Trophoblast cell (in vitro differentiated cells and primary cell): ENCODE results near the gene PADI2.

Experiments
- DNase-seq, 2 donors: peaks; one replicate each; pipeline ENCODE4 v3.0.0-alpha.2; 2016
- H2AFZ ChIP-seq: 2 replicates; pipeline ENCODE4 v1.6.1; 2013; ENCODE audit warnings: low read length, moderate library complexity, mild to moderate bottlenecking; ENCODE audit not compliant: insufficient read depth, poor library complexity
- H2AK5ac ChIP-seq: 2 replicates; pipeline ENCODE4 v1.6.1; 2013; ENCODE audit warnings: mild to moderate bottlenecking, low read length
- H2BK120ac ChIP-seq: 2 replicates; pipeline ENCODE4 v1.6.1; 2013; ENCODE audit warnings: low read length, mild to moderate bottlenecking, moderate library complexity; ENCODE audit not compliant: insufficient read depth, poor library complexity
- H2BK12ac ChIP-seq: 2 replicates; pipeline ENCODE4 v1.6.1; 2013; ENCODE audit warnings: mild to moderate bottlenecking, low read length, moderate library complexity
- H2BK5ac ChIP-seq: 2 replicates; pipeline ENCODE4 v1.6.1; 2013; ENCODE audit warnings: low read length, low read depth, moderate library complexity, mild to moderate bottlenecking; ENCODE audit not compliant: poor library complexity
- H3K14ac ChIP-seq: 2 replicates; pipeline ENCODE4 v1.6.1; 2013; ENCODE audit warnings: mild to moderate bottlenecking, low read length
- H3K18ac ChIP-seq: 2 replicates; pipeline ENCODE4 v1.6.1; 2013; ENCODE audit warnings: mild to moderate bottlenecking, low read length
- H3K23ac ChIP-seq: 2 replicates; pipeline ENCODE4 v1.6.1; 2013; ENCODE audit warnings: low read length
- H3K27ac ChIP-seq: 2 replicates; pipeline ENCODE4 v1.5.1; 2013; ENCODE audit warnings: low read depth, mild to moderate bottlenecking, inconsistent platforms, low read length, moderate library complexity
- H3K27me3 ChIP-seq: 2 replicates; pipeline ENCODE4 v1.6.1; 2013; ENCODE audit warnings: inconsistent platforms, mild to moderate bottlenecking, low read length, moderate library complexity; ENCODE audit not compliant: insufficient read depth
- H3K36me3 ChIP-seq, 2 experiments: 1 replicate in 1 of 2; 2 replicates in 1 of 2; pipeline ENCODE4 v1.6.1; 2013; ENCODE audit warnings: low read length in 2 of 2, mild to moderate bottlenecking in 2 of 2, moderate library complexity in 1 of 2; ENCODE audit not compliant: insufficient read depth in 2 of 2, control insufficient read depth in 1 of 2
- H3K4ac ChIP-seq: 2 replicates; pipeline ENCODE4 v1.6.1; 2013; ENCODE audit warnings: low read depth, mild to moderate bottlenecking, low read length, moderate library complexity
- H3K4me1 ChIP-seq, 2 experiments: 1 replicate in 1 of 2; 2 replicates in 1 of 2; pipeline ENCODE4 v1.6.1; 2013; ENCODE audit warnings: low read length in 2 of 2, mild to moderate bottlenecking in 2 of 2, moderate library complexity in 1 of 2; ENCODE audit not compliant: insufficient read depth in 2 of 2, control insufficient read depth in 1 of 2
- H3K4me2 ChIP-seq: 2 replicates; pipeline ENCODE4 v1.6.1; 2013; ENCODE audit warnings: inconsistent platforms, mild to moderate bottlenecking, low read length, moderate library complexity
- H3K4me3 ChIP-seq: 2 replicates; pipeline ENCODE4 v1.5.1; 2013; ENCODE audit warnings: mild to moderate bottlenecking, low read depth, low read length, inconsistent platforms
- H3K79me1 ChIP-seq: one replicate; pipeline ENCODE4 v1.6.1; 2013; ENCODE audit warnings: low read length
- H3K79me2 ChIP-seq: 2 replicates; pipeline ENCODE4 v1.6.1; 2013; ENCODE audit warnings: low read length, mild to moderate bottlenecking; ENCODE audit not compliant: control insufficient read depth, insufficient read depth, poor library complexity
- H3K9ac ChIP-seq: 2 replicates; pipeline ENCODE4 v1.6.1; 2013; ENCODE audit warnings: mild to moderate bottlenecking, low read length
- H3K9me3 ChIP-seq: 2 replicates; pipeline ENCODE4 v1.6.1; 2013; ENCODE audit warnings: low read depth, mild to moderate bottlenecking, control low read depth, inconsistent platforms, low read length; ENCODE audit not compliant: insufficient read depth
- H4K12ac ChIP-seq: 2 replicates; pipeline ENCODE4 v1.6.1; 2013; ENCODE audit warnings: low read depth, mild to moderate bottlenecking, low read length, moderate library complexity
- H4K8ac ChIP-seq: 2 replicates; pipeline ENCODE4 v1.6.1; 2013; ENCODE audit warnings: low read depth, mild to moderate bottlenecking, low read length, moderate library complexity
- H4K91ac ChIP-seq: one replicate; pipeline ENCODE4 v1.6.1; 2013; ENCODE audit warnings: low read depth, mild to moderate bottlenecking, low read length, moderate library complexity
- WGBS: extraction: QIAGEN DNeasy Blood & Tissue Kit; methylation state at CpG from one replicate; pipeline ENCODE4 v1.1.7; 2013; ENCODE audit warnings: missing lambda C conversion rate; ENCODE audit not compliant: insufficient read length, insufficient coverage; ENCODE audit errors: extremely low coverage; 5-methylcytosine and 5-hydroxymethylcytosine counted together

PADI2 gene

DNA sequence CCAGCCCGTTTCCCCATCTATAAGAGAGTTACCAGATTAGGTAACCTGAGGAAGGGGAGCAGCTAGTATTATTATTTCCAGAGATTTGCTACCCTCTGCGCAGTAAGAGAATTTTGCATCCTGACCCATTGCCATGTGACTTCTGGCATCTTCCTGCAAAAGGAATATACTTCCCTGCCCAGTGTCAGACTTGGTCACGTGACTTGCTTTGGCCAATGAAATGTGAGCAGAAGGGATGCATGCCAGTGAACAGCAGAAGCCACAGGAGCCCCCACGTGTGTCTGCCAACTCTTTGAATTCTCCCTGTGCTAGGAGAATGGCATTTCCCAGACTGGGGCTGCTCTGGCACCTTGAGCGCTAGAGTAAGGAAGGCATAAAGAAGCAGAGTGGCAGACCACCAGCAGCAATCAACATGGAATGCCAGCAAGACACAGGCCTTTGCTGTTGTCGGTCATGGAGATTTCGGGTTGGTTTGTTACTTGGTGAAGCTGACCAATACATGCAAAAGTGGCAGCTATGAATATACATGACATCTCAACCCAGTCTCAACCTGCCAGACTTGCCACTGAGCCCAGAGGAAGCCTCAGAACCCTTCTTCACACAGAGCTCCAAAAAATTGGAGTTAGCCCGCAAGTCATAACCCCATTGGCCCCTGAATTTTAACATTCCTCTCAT lies 39.0 kb downstream of the PADI2 start:
- Histone ChIP-seq H3K27ac (no peak overlapping the region), H2AK5ac (no peak overlapping the region), H3K14ac (no peak overlapping the region), H3K79me1 (no peaks in the 10 kb centered on the region), H2AFZ (no peak overlapping the region), H4K12ac (no peak overlapping the region), H3K9me3 (peaks cover 5% of the 10 kb centered on the region), H3K4ac (no peak overlapping the region), H3K4me1 (no peaks in the 10 kb centered on the region), H2BK120ac (no peak overlapping the region), H3K23ac (no peak overlapping the region), H3K4me2 (no peak overlapping the region), H3K18ac (no peak overlapping the region), H2BK5ac (no peak overlapping the region), H4K91ac (no peak overlapping the region), H3K9ac (peak overlapping the region; percentile 43), H3K4me3 (no peak overlapping the region), H4K8ac (no peak overlapping the region), H2BK12ac (no peak overlapping the region), H3K79me2 (no peaks in the 10 kb centered on the region), H3K36me3 (no peaks in the 10 kb centered on the region), H3K27me3 (no peaks in the 10 kb centered on the region)
- WGBS: no CpG with 5 or more reads among the region's 8 CpGs
- no peak for DNase-seq

DNA sequence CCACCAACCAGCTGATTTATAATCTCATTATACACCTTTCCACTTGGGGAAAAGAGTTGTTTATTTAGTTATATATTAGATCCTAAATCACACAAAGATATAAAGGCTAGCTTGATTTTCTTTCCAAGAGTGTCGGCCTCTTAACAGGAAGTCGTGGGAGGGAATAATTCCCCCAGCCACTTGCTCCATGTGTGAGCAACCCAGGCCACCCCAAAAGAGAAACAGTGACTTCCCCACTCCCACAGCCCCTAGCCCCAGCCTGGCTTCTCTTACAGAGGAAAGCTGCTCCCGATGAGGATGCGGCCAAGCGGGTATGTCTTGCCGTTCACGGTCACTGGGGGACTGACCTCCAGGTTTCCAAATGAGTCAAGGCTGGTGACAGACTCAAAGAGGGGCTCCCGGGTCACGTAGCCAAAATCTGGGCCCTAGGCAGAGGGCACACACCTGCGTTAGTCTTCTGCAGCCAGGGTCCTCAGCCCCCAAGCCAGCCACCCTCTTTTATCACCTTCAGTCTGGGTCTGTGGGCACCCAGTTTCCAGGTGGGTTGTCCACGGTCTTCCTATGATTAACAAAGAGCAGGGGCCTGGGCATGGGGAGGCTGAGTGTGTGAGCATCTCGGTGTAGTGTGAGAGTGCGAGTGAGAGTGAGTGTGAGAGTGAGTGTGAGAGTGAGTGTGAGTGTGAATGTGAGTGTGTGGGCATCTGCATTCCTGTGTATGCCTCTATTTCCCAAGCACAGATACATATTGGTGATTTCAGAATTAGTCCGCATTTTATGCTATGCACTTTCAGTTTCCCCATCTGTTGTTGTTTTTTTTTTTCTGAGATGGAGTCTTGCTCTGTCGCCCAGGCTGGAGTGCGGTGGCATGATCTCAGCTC lies 40.0 kb downstream of the PADI2 start:
- H3K79me2 ChIP-seq: no peaks in the 10 kb centered on the region
- no peaks in the 10 kb centered on the region for H3K4me1 ChIP-seq
- no peak overlapping the region for H4K8ac ChIP-seq
- H2BK12ac ChIP-seq: no peak overlapping the region
- no peak overlapping the region for H3K4me2 ChIP-seq
- H3K9me3 ChIP-seq: peaks cover 4% of the 10 kb centered on the region
- H3K4me3 ChIP-seq: no peak overlapping the region
- no peak overlapping the region for H3K27ac ChIP-seq
- H2AK5ac ChIP-seq: no peak overlapping the region
- H3K9ac ChIP-seq: no peak overlapping the region
- no peak overlapping the region for H3K14ac ChIP-seq
- no peaks in the 10 kb centered on the region for H3K79me1 ChIP-seq
- H2AFZ ChIP-seq: no peak overlapping the region
- no peaks in the 10 kb centered on the region for H3K36me3 ChIP-seq
- no peak overlapping the region for H2BK120ac ChIP-seq
- DNase-seq: no peak
- H3K4ac ChIP-seq: no peak overlapping the region
- no peak overlapping the region for H3K23ac ChIP-seq
- no peak overlapping the region for H2BK5ac ChIP-seq
- no peak overlapping the region for H4K12ac ChIP-seq
- WGBS: no CpG with 5 or more reads among the region's 16 CpGs
- H3K27me3 ChIP-seq: no peaks in the 10 kb centered on the region
- no peak overlapping the region for H4K91ac ChIP-seq
- no peak overlapping the region for H3K18ac ChIP-seq

DNA sequence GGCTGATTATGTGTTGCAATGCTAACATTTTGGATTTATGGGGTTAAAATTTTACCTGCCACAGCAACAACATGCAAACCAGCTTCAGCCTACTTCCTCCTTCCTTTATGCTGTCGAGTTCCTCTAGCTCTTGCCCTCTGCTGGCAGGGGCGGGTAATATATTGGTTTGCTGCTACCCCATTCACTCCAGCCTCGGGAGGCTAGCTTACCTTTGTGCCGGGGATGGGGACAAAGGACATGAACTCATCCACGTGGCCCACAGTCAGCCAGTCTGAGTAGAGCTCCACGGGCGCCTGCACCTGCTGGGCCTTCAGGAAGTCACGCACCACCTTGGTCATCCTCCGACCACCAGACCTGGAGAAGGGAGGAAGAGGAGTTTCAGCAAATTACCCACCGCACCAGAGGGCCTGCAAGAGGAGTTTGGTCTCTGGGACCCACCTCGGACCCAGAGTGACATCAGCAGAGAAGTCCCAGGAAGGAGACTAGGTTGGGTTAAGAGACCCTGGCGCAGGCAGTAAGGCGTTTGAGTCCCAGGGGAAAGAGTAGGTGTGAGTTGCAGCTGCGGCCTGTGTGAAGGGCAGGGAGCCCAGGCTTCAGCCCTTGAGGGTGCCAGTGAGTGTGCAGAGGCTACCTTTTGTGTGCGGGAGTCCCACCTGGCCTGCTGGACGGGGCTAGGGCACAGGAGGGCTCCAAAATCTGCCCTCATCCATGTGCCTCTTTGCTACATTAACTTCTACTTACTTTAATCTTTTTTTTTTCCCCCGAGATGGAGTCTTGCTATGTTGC lies 43.6 kb downstream of the PADI2 start:
- no peak overlapping the region for H2BK12ac ChIP-seq
- H3K27ac ChIP-seq: no peak overlapping the region
- no peak overlapping the region for H4K12ac ChIP-seq
- H3K27me3 ChIP-seq: no peaks in the 10 kb centered on the region
- no peak overlapping the region for H3K4me3 ChIP-seq
- H3K4me2 ChIP-seq: no peak overlapping the region
- H3K36me3 ChIP-seq: no peaks in the 10 kb centered on the region
- peak; percentile 38 to 72 for DNase-seq
- H2BK5ac ChIP-seq: no peak overlapping the region
- H3K9ac ChIP-seq: no peak overlapping the region
- no peaks in the 10 kb centered on the region for H3K79me2 ChIP-seq
- no peak overlapping the region for H4K91ac ChIP-seq
- no peak overlapping the region for H3K4ac ChIP-seq
- H3K79me1 ChIP-seq: no peaks in the 10 kb centered on the region
- no peaks in the 10 kb centered on the region for H3K4me1 ChIP-seq
- WGBS: no CpG with 5 or more reads among the region's 17 CpGs
- H3K9me3 ChIP-seq: peaks cover 4% of the 10 kb centered on the region
- no peak overlapping the region for H4K8ac ChIP-seq
- no peak overlapping the region for H3K14ac ChIP-seq
- H3K18ac ChIP-seq: no peak overlapping the region
- H3K23ac ChIP-seq: no peak overlapping the region
- no peak overlapping the region for H2BK120ac ChIP-seq
- H2AFZ ChIP-seq: no peak overlapping the region
- H2AK5ac ChIP-seq: no peak overlapping the region

DNA sequence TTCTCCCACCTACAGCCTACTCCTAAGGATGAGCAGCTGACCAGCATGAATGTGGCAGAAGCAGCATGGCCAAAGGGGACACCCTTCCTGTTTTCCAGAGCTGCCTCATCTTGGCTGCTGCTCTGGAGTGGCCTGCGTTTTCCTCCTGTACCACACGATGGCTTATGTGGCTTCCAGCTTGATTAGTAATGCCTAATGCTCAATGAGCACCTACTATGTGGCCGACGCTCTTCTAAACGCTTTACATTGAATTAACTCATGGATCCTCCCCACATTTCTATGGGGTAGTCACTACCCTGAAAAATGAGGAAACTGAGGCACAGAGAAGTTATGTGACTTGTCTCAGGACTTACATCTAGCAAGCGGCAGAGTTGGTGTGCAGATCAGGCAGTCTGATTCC lies 47.5 kb downstream of the PADI2 start:
- H3K4me2 ChIP-seq: no peak overlapping the region
- no peak overlapping the region for H2BK120ac ChIP-seq
- H3K79me2 ChIP-seq: no peaks in the 10 kb centered on the region
- no peaks in the 10 kb centered on the region for H3K27me3 ChIP-seq
- H3K18ac ChIP-seq: no peak overlapping the region
- no peak overlapping the region for H4K8ac ChIP-seq
- no peak overlapping the region for H3K4ac ChIP-seq
- no peak overlapping the region for H4K12ac ChIP-seq
- H3K4me1 ChIP-seq: no peaks in the 10 kb centered on the region
- H4K91ac ChIP-seq: no peak overlapping the region
- H2BK12ac ChIP-seq: no peak overlapping the region
- WGBS: no CpG with 5 or more reads among the region's 6 CpGs
- H3K36me3 ChIP-seq: no peaks in the 10 kb centered on the region
- no peak overlapping the region for H2AFZ ChIP-seq
- no peak overlapping the region for H2AK5ac ChIP-seq
- H2BK5ac ChIP-seq: no peak overlapping the region
- no peak overlapping the region for H3K27ac ChIP-seq
- DNase-seq: no peak
- peaks cover 2% of the 10 kb centered on the region for H3K9me3 ChIP-seq
- no peak overlapping the region for H3K14ac ChIP-seq
- H3K9ac ChIP-seq: no peak overlapping the region
- no peak overlapping the region for H3K4me3 ChIP-seq
- no peaks in the 10 kb centered on the region for H3K79me1 ChIP-seq
- no peak overlapping the region for H3K23ac ChIP-seq
